ENCODE results near the gene PGRMC1. TPM values are rescaled to one million over a fixed set of nuclear protein-coding genes. Genes with fewer than 3 reads are reported as not detected.
"Not testable (repeated sequence)": the region's sequence is repeated elsewhere in the genome, so short reads cannot be mapped to it uniquely, and the experiment has no call there.

Gene PGRMC1
- total and polyA plus RNA-seq, 2 donors (not counting 1 experiment from before 2014, with no cell fraction given): 5.6 to 9.1 TPM

DNA sequence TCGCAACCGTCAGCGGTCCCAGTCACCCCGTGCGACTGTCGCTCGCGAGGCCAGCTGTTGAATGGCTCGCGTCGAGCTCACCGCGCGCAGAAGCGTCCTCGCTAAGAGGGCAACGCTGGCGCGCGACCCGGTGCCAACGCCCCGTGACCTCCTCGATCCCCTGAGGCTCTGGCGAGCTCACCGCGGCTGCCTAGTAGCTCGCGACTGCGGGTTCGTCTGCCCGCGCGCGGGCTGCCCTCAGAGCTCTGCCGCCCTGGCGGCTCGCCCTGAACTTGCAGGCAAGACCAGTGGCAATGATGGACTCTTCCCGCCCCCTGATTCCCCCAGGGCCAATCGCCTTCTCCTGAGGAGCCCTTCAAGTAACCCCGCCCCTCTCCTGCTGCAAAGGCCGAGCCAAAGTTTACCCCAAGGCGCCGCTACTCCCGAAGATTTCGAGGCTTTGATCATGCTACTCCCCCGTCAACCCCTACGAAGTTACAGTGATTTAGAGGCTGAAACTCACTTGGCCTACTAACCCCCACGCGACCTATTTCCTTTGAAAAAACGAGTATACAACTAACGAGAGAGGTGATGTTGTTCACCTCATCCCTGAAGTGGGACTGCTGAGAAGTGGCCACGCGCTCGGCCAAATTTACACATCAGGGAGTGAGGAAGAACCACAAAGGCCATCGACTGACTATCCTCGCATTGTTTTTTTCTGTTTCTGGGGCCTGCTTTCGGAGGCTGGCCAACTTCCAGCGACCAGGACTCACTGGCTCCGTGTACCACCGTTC lies 37.5 kb downstream of the PGRMC1 start:
- Mint-ChIP-seq H3K9me3 (ENCODE audit: insufficient read depth) (no peaks in the 10 kb centered on the region), H3K4me3 (peak overlapping the region; percentile 82), H3K27ac (no peak overlapping the region), H3K4me1 (peaks cover 8% of the 10 kb centered on the region), H3K27me3 (peaks cover 8% of the 10 kb centered on the region)
- 18% methylated on average over 52 of the region's 61 CpGs for WGBS (ENCODE audit: insufficient coverage)
- Histone ChIP-seq H3K9me3 (ENCODE audit: control extremely low read depth in 1 of 3, control insufficient read depth in 2 of 3, insufficient read depth in 1 of 3, low read length in 2 of 3) (peaks cover 0 to 10% (median 0%) of the 10 kb centered on the region in 3 donors), H3K4me1 (ENCODE audit: control insufficient read depth in 2 of 2, insufficient read depth in 2 of 2, low read length in 2 of 2) (peaks cover 11 to 13% of the 10 kb centered on the region in 2 donors), H3K79me2 (ENCODE audit: control insufficient read depth, insufficient read depth, low read length) (no peaks in the 10 kb centered on the region), H3K4me2 (replicated peaks; ENCODE audit: low read depth, low read length, poor library complexity, severe bottlenecking) (peak overlapping the region; percentile 67), H3K27me3 (replicated peaks in 1 of 4; ENCODE audit: control extremely low read depth in 1 of 4, control insufficient read depth in 3 of 4, insufficient read depth in 4 of 4, low read length in 3 of 4) (peaks cover 0 to 15% (median 6%) of the 10 kb centered on the region in 4 experiments), H4K20me1 (ENCODE audit: control insufficient read depth, insufficient read depth, low read length, poor library complexity, severe bottlenecking) (no peaks in the 10 kb centered on the region), H3K4me3 (ENCODE audit: control extremely low read depth in 1 of 5, extremely low read depth in 1 of 5, insufficient read depth in 1 of 5, low read depth in 2 of 5, low read length in 4 of 5) (peak overlapping the region in 3 of 5 experiments; percentile 2 to 35 (median 29)), H3K36me3 (replicated peaks in 1 of 2; ENCODE audit: control extremely low read depth in 1 of 2, control insufficient read depth in 1 of 2, extremely low read depth in 1 of 2, insufficient read depth in 2 of 2, low read length in 1 of 2) (no peaks in the 10 kb centered on the region), H3K9ac (ENCODE audit: low read length) (peak overlapping the region; percentile 42), H3K27ac (ENCODE audit: low read length in 2 of 2) (no peak overlapping the region), H2AFZ (ENCODE audit: insufficient read depth, low read depth, low read length, poor library complexity, severe bottlenecking) (peak overlapping the region; percentile 68)
- TF ChIP-seq, protein P1, sequence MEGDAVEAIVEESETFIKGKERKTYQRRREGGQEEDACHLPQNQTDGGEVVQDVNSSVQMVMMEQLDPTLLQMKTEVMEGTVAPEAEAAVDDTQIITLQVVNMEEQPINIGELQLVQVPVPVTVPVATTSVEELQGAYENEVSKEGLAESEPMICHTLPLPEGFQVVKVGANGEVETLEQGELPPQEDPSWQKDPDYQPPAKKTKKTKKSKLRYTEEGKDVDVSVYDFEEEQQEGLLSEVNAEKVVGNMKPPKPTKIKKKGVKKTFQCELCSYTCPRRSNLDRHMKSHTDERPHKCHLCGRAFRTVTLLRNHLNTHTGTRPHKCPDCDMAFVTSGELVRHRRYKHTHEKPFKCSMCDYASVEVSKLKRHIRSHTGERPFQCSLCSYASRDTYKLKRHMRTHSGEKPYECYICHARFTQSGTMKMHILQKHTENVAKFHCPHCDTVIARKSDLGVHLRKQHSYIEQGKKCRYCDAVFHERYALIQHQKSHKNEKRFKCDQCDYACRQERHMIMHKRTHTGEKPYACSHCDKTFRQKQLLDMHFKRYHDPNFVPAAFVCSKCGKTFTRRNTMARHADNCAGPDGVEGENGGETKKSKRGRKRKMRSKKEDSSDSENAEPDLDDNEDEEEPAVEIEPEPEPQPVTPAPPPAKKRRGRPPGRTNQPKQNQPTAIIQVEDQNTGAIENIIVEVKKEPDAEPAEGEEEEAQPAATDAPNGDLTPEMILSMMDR (IDR thresholded peaks at IDR 0.05): peak; percentile 34
- TF ChIP-seq EZH2 (IDR thresholded peaks at IDR 0.05; ENCODE audit: borderline replicate concordance, insufficient read depth, low read depth, low read length, poor library complexity, severe bottlenecking): no peak
- DNase-seq (peak; percentile 63), ATAC-seq (ENCODE audit: low read depth) (peak; percentile 87)
- ChIA-PET CTCF (no interaction called here), POLR2A (interaction anchor here (0.6 kb wide), 1 partner anchor 38 kb away, joined by 3 read pairs; no protein-coding TSS in a partner anchor)
- intact Hi-C loops (cut with micrococcal nuclease): no loop called here

DNA sequence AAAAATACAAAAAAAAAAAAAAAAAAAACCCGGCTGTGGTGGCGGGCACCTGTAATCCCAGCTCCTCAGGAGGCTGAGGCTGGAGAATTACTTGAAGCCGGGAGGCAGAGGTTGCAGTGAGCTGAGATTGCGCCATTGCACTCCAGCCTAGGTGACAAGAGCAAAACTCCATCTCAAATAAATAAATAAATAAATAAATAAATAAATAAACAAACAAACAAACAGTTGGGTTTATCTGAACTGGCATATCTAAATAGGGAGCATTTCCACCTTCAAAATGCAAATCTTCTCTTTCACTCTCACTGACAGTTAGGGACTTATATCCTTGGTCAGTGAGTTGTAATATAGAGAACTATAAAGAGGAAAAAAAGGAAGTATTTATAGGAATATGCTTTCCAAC lies 46.3 kb downstream of the PGRMC1 start:
- DNase-seq; CTCF ChIA-PET; intact Hi-C loops (cut with micrococcal nuclease); H3K4me3 ChIP-seq (ENCODE audit: control extremely low read depth in 1 of 5, extremely low read depth in 1 of 5, insufficient read depth in 1 of 5, low read depth in 2 of 5, low read length in 4 of 5); H3K4me1 ChIP-seq (ENCODE audit: control insufficient read depth in 2 of 2, insufficient read depth in 2 of 2, low read length in 2 of 2); H3K79me2 ChIP-seq (ENCODE audit: control insufficient read depth, insufficient read depth, low read length); H4K20me1 ChIP-seq (ENCODE audit: control insufficient read depth, insufficient read depth, low read length, poor library complexity, severe bottlenecking); H3K4me2 ChIP-seq (replicated peaks; ENCODE audit: low read depth, low read length, poor library complexity, severe bottlenecking); H3K36me3 ChIP-seq (replicated peaks in 1 of 2; ENCODE audit: control extremely low read depth in 1 of 2, control insufficient read depth in 1 of 2, extremely low read depth in 1 of 2, insufficient read depth in 2 of 2, low read length in 1 of 2); H3K4me3 Mint-ChIP-seq; H3K9me3 ChIP-seq (ENCODE audit: control extremely low read depth in 1 of 3, control insufficient read depth in 2 of 3, insufficient read depth in 1 of 3, low read length in 2 of 3); H2AFZ ChIP-seq (ENCODE audit: insufficient read depth, low read depth, low read length, poor library complexity, severe bottlenecking); H3K27ac Mint-ChIP-seq; H3K9me3 Mint-ChIP-seq (ENCODE audit: insufficient read depth); POLR2A ChIA-PET; H3K27me3 ChIP-seq (replicated peaks in 1 of 4; ENCODE audit: control extremely low read depth in 1 of 4, control insufficient read depth in 3 of 4, insufficient read depth in 4 of 4, low read length in 3 of 4); H3K27ac ChIP-seq (ENCODE audit: low read length in 2 of 2); H3K4me1 Mint-ChIP-seq; H3K9ac ChIP-seq (ENCODE audit: low read length); ATAC-seq (ENCODE audit: low read depth): not testable (repeated sequence)
- WGBS (ENCODE audit: insufficient coverage): no CpG with 5 or more reads among the region's 4 CpGs
- H3K27me3 Mint-ChIP-seq: peaks cover 18% of the 10 kb centered on the region
